HG02852 (cell line): Measurements from ENCODE around the gene ATAD2B.

ENCODE experiments used
- ATAC-seq: cut with Tn5 transposase; IDR thresholded peaks from one replicate; pipeline ENCODE4 v1.9.1; 2021; ENCODE audit warnings: mild to moderate bottlenecking, moderate library complexity; ENCODE audit not compliant: unreplicated experiment

The ATAD2B gene

DNA sequence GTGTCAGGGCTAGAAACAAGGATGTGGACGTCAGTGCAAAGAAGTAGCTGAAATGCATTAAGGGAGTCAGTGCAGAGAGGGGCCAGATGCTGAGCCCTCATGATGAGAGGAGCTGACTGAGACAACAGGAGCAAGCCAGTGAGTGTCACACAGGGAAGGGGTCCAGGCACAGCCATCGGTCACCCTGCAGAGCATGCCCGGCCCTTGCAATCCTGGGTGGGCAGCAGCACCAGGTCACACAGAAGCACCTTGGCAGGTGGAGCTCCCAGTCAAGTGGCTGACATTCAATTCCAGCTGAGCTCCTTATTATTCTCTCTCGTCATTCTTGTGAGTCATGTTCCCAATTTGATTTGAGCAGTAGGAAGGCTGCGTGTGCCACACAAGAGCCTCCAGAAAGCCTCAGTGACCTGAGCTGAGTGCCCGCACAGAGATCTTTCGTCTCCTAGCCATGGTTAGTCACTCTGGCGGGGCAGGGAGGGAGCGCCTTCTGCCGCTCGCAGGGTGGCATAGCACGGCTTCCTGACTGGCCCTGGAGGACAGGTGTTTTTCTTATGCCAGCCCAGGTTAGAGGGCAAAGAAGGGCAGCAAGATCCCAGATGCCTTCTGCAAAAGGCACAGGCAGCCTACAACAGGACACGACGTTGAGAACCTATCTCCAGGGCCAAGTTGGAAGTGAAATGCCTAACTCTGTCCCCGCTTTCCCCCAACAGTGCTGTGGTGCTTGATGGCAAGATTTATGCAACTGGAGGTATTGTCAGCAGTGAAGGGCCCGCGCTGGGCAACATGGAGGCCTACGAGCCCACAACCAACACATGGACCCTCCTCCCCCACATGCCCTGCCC, 220.9 kb downstream of the ATAD2B start:
- ATAC-seq, result no peak

GRCh38 chr2:23703583-23704385, 223.1 kb downstream of the ATAD2B start:
- no peak for ATAC-seq

DNA sequence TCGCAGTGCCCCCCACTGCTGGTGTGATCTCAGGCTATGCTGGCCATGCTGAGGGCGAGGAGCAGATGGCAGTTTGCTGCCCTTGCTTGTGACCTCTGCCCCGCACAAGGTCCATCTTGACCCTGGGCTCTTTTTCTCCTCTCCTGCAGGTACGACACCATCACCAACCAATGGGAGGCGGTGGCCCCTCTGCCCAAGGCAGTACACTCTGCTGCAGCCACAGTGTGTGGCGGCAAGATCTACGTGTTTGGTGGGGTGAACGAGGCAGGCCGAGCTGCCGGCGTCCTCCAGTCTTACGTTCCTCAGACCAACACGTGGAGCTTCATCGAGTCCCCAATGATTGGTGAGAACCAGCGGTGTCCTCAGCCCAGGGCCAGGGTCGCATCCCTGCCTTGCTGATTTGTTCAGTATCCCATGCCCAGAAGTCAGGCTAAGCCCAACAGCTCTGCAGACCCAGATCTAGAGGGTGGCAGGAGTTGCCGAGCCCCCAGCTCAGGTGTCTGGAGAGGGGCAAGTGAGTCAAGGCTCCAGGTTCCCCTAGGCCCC, 223.8 kb downstream of the ATAD2B start:
- no peak for ATAC-seq

DNA sequence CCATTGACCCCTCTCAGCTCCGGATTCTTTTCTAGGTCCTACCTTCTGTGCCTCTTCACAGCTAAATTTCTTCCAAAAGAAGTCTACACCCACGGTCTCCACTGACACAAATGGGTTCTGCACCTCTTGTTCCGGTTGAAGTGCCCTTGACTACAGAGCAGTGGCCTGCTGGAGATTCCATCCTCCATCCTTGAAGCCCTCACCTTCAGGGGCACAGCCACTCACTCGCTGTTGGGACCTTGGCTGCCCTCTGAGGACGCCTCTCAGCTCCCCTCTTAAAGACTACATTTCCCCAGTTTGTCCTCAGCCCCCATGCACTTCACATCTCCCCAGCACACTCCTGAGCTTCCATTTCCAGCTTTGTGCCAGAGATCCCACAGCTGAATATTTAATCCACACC, 226.3 kb downstream of the ATAD2B start:
- no peak for ATAC-seq

GRCh38 chr2:23699580-23699925, 227.4 kb downstream of the ATAD2B start:
- ATAC-seq, result no peak

GRCh38 chr2:23698721-23699579, 228.0 kb downstream of the ATAD2B start:
- ATAC-seq, result no peak
